HG02884 (cell line): ENCODE measurements around the gene PRDM15.

ENCODE experiments used
- ATAC-seq: cut with Tn5 transposase; IDR thresholded peaks from one replicate; pipeline ENCODE4 v1.9.1; 2021; ENCODE audit warnings: mild to moderate bottlenecking, moderate library complexity; ENCODE audit not compliant: unreplicated experiment

The PRDM15 gene

GRCh38 chr21:41752231-41752681 lies 126.9 kb downstream of the PRDM15 start:
- ATAC-seq: no peak

- ATAC-seq: no peak
Measured at GRCh38 chr21:41751611-41752011, 127.5 kb downstream of the PRDM15 start.

- ATAC-seq: no peak
Measured at GRCh38 chr21:41750532-41751151, 128.5 kb downstream of the PRDM15 start.

DNA sequence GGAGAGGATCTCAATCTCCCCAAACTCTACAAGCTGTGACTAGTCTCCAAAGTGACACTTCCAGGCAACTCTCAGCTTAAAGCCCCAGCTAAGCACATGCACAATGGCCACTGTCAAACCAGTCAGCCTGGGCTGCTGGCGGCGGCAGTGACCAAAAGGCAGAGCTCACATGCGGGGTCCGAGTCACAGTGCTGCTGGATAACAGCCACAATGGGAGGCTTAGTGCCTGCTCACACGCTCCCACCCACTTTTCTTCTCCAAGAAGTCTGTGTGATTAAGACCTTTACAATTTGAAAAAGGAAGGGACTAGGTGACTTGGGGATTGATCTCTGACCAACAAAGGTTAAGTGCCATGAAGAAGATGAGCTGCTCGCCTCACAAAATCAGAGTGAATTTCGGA lies 129.1 kb downstream of the PRDM15 start:
- no peak for ATAC-seq

DNA sequence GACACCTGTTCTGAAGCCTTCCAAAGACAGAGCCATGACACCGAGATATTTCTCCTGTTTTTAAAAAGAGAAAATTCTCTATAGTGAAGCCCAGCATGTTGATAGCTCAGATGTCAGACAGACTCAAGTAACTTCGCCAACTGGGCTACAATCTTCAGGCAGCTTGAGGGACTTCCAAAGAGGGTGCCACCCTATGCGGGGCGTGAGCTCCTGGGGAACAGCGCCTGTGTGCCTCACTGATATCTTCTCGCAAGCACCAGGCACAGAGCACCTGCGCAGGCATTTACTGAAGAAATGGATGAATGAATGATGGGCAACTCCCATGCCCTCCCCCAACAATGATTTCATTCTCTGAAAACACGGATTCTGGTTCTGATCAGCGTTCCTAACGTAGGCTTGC lies 129.9 kb downstream of the PRDM15 start:
- ATAC-seq: no peak
